ENCODE data around the gene APBB2.

Gene APBB2

DNA sequence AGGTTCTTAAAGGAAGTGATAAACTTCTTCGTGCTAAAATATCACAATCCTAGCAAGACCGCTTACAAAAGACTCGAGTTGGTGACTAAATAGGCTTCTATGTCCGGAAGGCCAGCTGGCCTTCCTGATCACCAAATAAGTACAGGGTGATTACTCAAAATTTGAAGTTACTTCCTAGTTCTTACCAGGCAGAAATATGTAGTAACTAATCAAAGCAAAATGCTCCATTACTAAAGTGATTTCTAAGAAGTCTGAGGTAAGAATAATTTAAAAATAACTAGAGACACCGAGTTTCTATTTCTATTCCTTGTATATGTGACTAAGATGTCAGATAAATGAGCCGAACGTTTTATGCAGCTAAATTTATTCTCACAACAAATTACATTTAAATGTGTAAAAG lies 402.4 kb downstream of the APBB2 start:
- Histone ChIP-seq H3K4me1 (ENCODE audit: control insufficient read depth, low read depth, low read length) (no peaks in the 10 kb centered on the region), H3K27me3 (ENCODE audit: control insufficient read depth, insufficient read depth, low read length) (no peaks in the 10 kb centered on the region), H3K27ac (ENCODE audit: low read length) (no peak overlapping the region), H3K4me3 (ENCODE audit: low read length) (no peak overlapping the region), H3K36me3 (ENCODE audit: control insufficient read depth, low read depth, low read length) (peaks cover 38% of the 10 kb centered on the region), H3K9ac (ENCODE audit: low read length) (no peak overlapping the region), H3K9me3 (ENCODE audit: control insufficient read depth, low read depth, low read length) (no peaks in the 10 kb centered on the region)

DNA sequence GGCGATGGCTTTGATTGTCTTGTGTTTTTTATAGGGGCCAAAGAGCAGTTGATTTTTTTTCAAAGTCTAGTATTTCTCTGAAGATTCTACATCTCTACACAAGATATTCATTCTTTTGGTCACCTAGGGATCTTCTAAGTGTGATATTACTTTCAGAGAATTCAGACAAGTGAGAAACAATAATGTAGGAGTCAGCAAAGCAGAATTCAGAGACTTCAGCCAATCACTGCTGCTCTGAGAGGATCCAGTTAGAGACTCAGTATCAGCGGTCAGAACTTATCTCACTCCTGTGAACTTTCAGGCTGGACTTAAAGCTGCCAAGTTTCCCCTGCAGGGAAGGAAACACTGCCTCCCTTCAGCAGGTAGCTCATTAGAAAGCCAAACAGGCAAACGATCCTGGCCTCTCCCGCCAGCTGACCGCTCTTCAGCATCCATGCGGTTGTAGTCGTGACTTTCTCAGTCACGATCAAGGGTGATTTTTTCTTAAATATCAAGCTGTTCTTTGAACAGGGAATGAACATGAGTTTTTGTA lies 405.4 kb downstream of the APBB2 start:
- H3K4me1 ChIP-seq (ENCODE audit: control insufficient read depth, low read depth, low read length) = no peaks in the 10 kb centered on the region
- no peak overlapping the region for H3K9ac ChIP-seq (ENCODE audit: low read length)
- H3K27me3 ChIP-seq (ENCODE audit: control insufficient read depth, insufficient read depth, low read length) = no peaks in the 10 kb centered on the region
- H3K4me3 ChIP-seq (ENCODE audit: low read length) = no peak overlapping the region
- peaks cover 11% of the 10 kb centered on the region for H3K36me3 ChIP-seq (ENCODE audit: control insufficient read depth, low read depth, low read length)
- no peak overlapping the region for H3K27ac ChIP-seq (ENCODE audit: low read length)
- H3K9me3 ChIP-seq (ENCODE audit: control insufficient read depth, low read depth, low read length) = no peaks in the 10 kb centered on the region

DNA sequence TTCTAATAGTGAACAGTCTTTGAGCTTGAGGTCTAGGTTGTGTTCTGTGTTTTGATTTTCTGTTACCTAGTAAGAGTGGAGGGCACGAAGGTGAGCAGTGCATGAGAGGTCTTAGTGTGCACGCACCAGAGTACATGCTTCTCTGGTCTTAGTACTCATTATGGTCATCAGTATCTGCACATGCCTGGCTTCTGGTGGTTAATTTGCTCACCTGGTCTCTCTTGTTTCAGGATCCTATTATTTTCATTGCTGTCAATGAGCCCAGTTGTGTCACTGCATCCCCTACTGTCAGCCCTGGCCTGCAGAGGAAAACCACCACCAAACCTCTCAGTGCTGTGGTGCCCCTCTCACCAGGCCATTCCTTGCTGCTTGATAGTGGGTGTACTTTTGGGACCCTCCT lies 409.7 kb downstream of the APBB2 start:
- Histone ChIP-seq H3K27me3 (ENCODE audit: control insufficient read depth, insufficient read depth, low read length) (no peaks in the 10 kb centered on the region), H3K36me3 (ENCODE audit: control insufficient read depth, low read depth, low read length) (no peaks in the 10 kb centered on the region), H3K27ac (ENCODE audit: low read length) (no peak overlapping the region), H3K9ac (ENCODE audit: low read length) (no peak overlapping the region), H3K4me3 (ENCODE audit: low read length) (no peak overlapping the region), H3K4me1 (ENCODE audit: control insufficient read depth, low read depth, low read length) (no peaks in the 10 kb centered on the region), H3K9me3 (ENCODE audit: control insufficient read depth, low read depth, low read length) (no peaks in the 10 kb centered on the region)

DNA sequence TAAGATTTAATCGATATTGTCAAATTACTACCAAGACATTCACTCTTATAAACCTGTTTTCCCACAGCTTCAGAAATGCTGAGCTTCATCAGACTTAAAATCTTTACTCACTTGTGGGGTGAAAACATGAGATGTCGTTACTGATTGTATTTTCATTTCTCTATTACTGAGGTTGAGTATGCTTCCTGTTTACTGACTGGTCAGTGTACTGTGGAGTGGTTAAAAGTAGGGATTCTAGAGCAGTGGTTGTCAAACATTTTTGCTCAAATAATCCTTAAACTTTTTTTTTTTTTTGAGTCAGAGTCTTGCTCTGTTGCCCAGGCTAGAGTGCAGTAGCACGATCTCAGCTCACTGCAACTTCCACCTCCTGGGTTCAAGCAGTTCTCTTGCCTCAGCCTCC lies 414.3 kb downstream of the APBB2 start:
- no peak overlapping the region for H3K27ac ChIP-seq (ENCODE audit: low read length)
- H3K9ac ChIP-seq (ENCODE audit: low read length) = no peak overlapping the region
- no peaks in the 10 kb centered on the region for H3K27me3 ChIP-seq (ENCODE audit: control insufficient read depth, insufficient read depth, low read length)
- no peak overlapping the region for H3K4me3 ChIP-seq (ENCODE audit: low read length)
- H3K9me3 ChIP-seq (ENCODE audit: control insufficient read depth, low read depth, low read length) = no peaks in the 10 kb centered on the region
- no peaks in the 10 kb centered on the region for H3K4me1 ChIP-seq (ENCODE audit: control insufficient read depth, low read depth, low read length)
- H3K36me3 ChIP-seq (ENCODE audit: control insufficient read depth, low read depth, low read length) = no peaks in the 10 kb centered on the region

DNA sequence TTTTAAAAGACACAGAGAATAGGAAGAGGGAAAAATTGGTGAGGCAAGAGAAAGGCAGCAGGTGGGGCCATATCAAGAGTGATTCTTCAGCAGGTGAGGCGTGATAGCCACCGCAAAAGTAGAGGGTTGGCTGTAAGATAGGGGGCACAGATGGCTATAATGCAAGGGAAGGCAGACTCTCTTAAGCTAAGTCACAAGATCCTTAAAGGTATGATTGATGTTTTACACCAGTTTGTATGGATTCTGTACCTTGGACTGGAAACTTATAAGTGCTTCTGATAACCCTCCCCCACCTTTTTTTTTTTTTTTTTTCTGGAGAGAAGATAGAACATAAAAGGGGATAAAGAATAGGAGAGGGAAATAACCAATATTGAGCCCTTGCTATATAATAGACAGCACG lies 424.6 kb downstream of the APBB2 start:
- H3K36me3 ChIP-seq (ENCODE audit: control insufficient read depth, low read depth, low read length) = no peaks in the 10 kb centered on the region
- no peak overlapping the region for H3K27ac ChIP-seq (ENCODE audit: low read length)
- no peak overlapping the region for H3K4me3 ChIP-seq (ENCODE audit: low read length)
- H3K4me1 ChIP-seq (ENCODE audit: control insufficient read depth, low read depth, low read length) = no peaks in the 10 kb centered on the region
- no peaks in the 10 kb centered on the region for H3K9me3 ChIP-seq (ENCODE audit: control insufficient read depth, low read depth, low read length)
- no peak overlapping the region for H3K9ac ChIP-seq (ENCODE audit: low read length)
- H3K27me3 ChIP-seq (ENCODE audit: control insufficient read depth, insufficient read depth, low read length) = no peaks in the 10 kb centered on the region

DNA sequence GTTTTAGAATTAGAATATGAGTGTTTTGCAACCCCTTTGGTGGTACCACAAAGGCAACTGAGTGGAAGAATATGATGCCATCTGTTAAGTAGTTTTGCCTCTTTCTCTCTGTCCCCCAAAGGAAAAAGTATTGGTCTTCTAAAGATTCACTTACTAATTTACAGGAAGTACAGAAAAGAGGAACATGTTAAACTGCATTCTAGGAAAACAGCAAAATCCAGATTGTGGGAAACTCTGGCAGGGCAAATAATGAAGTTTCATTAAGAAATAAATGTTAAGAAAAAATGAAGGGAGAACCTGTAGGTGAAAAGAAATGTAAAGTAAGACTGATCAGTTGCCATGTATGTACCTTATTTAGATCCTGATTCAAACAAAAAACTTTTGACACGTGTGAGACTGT lies 425.3 kb downstream of the APBB2 start:
- H3K4me1 ChIP-seq (ENCODE audit: control insufficient read depth, low read depth, low read length) = no peaks in the 10 kb centered on the region
- H3K9me3 ChIP-seq (ENCODE audit: control insufficient read depth, low read depth, low read length) = no peaks in the 10 kb centered on the region
- no peak overlapping the region for H3K9ac ChIP-seq (ENCODE audit: low read length)
- no peaks in the 10 kb centered on the region for H3K27me3 ChIP-seq (ENCODE audit: control insufficient read depth, insufficient read depth, low read length)
- H3K4me3 ChIP-seq (ENCODE audit: low read length) = no peak overlapping the region
- H3K36me3 ChIP-seq (ENCODE audit: control insufficient read depth, low read depth, low read length) = no peaks in the 10 kb centered on the region
- no peak overlapping the region for H3K27ac ChIP-seq (ENCODE audit: low read length)

DNA sequence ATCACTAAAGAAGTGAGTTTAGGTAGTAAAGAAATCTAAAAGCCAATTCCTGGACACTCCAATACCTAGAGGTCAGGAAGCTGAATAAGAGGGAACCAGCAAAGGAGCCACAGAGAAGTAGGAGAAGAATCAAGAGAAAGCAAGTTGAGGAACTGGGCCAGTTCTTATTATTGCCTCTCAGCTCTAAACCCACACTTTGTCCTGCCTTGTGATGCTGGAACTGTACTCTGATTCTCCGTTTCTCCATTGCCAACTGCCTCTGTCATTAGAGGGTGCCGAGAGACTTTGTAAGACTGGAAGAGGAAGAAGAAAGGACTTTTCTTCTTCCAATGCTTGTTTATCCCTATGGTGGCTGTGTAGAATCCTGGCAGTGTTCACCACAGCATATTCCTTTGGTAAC lies 426.0 kb downstream of the APBB2 start:
- H3K4me1 ChIP-seq (ENCODE audit: control insufficient read depth, low read depth, low read length) = no peaks in the 10 kb centered on the region
- H3K36me3 ChIP-seq (ENCODE audit: control insufficient read depth, low read depth, low read length) = no peaks in the 10 kb centered on the region
- no peaks in the 10 kb centered on the region for H3K27me3 ChIP-seq (ENCODE audit: control insufficient read depth, insufficient read depth, low read length)
- no peak overlapping the region for H3K4me3 ChIP-seq (ENCODE audit: low read length)
- no peak overlapping the region for H3K27ac ChIP-seq (ENCODE audit: low read length)
- no peaks in the 10 kb centered on the region for H3K9me3 ChIP-seq (ENCODE audit: control insufficient read depth, low read depth, low read length)
- no peak overlapping the region for H3K9ac ChIP-seq (ENCODE audit: low read length)

DNA sequence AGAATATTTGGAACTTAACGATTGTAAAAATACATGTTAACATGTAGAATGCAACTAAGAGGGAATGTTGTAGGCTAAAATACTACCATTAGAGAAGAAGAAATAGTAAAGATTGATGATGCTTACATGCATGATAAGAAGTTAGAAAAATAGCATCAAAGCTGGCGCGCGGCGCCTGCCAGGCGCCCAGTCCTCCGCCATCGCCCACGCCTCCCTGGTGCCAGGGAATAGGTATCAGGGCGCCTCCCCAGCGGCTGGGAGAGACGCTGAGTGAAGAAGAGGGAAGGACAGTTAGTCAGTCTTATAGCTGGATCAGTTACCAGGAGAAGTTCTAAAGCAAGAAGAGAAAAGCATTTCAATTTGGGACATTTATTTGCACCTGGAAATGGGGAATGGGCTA lies 428.6 kb downstream of the APBB2 start:
- no peak overlapping the region for H3K27ac ChIP-seq (ENCODE audit: low read length)

DNA sequence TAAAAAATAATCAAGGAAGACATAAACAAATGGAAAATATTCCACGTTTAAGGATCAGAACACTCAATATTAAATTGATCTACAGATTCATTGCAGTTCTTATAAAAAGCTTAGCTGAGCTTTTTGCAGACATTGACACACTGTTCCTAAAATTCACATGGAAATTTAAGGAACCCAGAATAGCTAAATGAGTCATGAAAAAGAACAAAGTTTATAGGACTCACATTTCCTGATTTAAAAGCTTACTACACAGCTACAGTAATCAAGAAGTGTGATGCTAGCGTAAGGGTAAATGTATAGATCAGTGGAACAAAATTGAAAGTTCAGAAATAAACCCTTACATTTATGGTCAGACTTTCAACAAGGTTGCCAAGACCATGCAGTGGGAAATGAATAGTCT lies 431.5 kb downstream of the APBB2 start:
- H3K4me3 ChIP-seq (ENCODE audit: low read length) = no peak overlapping the region
- H3K9me3 ChIP-seq (ENCODE audit: control insufficient read depth, low read depth, low read length) = no peaks in the 10 kb centered on the region
- H3K36me3 ChIP-seq (ENCODE audit: control insufficient read depth, low read depth, low read length) = no peaks in the 10 kb centered on the region
- no peaks in the 10 kb centered on the region for H3K4me1 ChIP-seq (ENCODE audit: control insufficient read depth, low read depth, low read length)
- H3K9ac ChIP-seq (ENCODE audit: low read length) = no peak overlapping the region
- no peaks in the 10 kb centered on the region for H3K27me3 ChIP-seq (ENCODE audit: control insufficient read depth, insufficient read depth, low read length)
- H3K27ac ChIP-seq (ENCODE audit: low read length) = no peak overlapping the region

More for the DNA sequence above, 428.6 kb downstream of the APBB2 start:
- H3K9ac ChIP-seq (ENCODE audit: low read length) = no peak overlapping the region
- no peaks in the 10 kb centered on the region for H3K4me1 ChIP-seq (ENCODE audit: control insufficient read depth, low read depth, low read length)
- no peak overlapping the region for H3K4me3 ChIP-seq (ENCODE audit: low read length)
- no peaks in the 10 kb centered on the region for H3K9me3 ChIP-seq (ENCODE audit: control insufficient read depth, low read depth, low read length)
- no peaks in the 10 kb centered on the region for H3K27me3 ChIP-seq (ENCODE audit: control insufficient read depth, insufficient read depth, low read length)
- no peaks in the 10 kb centered on the region for H3K36me3 ChIP-seq (ENCODE audit: control insufficient read depth, low read depth, low read length)

DNA sequence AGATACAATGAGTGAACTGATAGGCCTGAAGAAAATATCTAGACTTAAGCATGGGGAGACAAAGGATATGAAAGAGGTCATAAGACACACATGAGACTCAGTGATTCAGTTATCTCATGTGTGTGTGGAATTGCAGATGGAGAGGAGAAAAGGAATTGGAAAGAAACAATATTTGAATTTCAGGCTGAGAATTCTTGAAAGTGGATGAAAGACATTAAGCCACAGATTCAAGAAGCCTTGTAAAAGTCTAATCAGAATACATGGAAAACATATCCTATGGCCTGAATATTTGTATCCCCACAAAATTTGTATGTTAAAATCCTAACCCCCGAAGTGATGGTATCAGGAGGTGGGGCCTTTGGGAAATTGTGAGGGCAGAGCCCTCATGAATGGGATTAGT lies 436.3 kb downstream of the APBB2 start:
- H3K4me1 ChIP-seq (ENCODE audit: control insufficient read depth, low read depth, low read length) = no peaks in the 10 kb centered on the region
- no peak overlapping the region for H3K27ac ChIP-seq (ENCODE audit: low read length)
- H3K36me3 ChIP-seq (ENCODE audit: control insufficient read depth, low read depth, low read length) = peaks cover 13% of the 10 kb centered on the region
- no peaks in the 10 kb centered on the region for H3K27me3 ChIP-seq (ENCODE audit: control insufficient read depth, insufficient read depth, low read length)
- no peaks in the 10 kb centered on the region for H3K9me3 ChIP-seq (ENCODE audit: control insufficient read depth, low read depth, low read length)
- no peak overlapping the region for H3K9ac ChIP-seq (ENCODE audit: low read length)
- no peak overlapping the region for H3K4me3 ChIP-seq (ENCODE audit: low read length)

DNA sequence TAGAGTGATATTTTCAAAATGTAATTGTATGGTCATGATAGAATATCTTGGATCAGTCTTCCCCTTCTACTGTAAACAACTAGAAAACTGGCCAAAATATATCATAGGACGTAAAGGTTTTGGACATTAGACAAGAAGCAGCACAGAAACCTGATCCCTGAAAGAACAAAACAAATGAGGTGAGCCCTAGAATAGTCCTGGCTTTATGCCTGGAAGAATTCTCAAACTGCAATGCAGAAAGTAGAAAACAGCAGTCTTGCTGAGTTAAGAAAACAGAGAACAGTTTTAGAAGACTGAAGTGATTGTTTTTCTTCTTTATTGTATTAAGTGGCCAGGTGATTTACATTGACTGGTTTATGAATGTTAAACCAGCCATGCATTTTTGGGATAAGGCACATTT lies 445.1 kb downstream of the APBB2 start:
- Histone ChIP-seq H3K36me3 (ENCODE audit: control insufficient read depth, low read depth, low read length) (peaks cover 3% of the 10 kb centered on the region), H3K9ac (ENCODE audit: low read length) (no peak overlapping the region), H3K9me3 (ENCODE audit: control insufficient read depth, low read depth, low read length) (no peaks in the 10 kb centered on the region)

DNA sequence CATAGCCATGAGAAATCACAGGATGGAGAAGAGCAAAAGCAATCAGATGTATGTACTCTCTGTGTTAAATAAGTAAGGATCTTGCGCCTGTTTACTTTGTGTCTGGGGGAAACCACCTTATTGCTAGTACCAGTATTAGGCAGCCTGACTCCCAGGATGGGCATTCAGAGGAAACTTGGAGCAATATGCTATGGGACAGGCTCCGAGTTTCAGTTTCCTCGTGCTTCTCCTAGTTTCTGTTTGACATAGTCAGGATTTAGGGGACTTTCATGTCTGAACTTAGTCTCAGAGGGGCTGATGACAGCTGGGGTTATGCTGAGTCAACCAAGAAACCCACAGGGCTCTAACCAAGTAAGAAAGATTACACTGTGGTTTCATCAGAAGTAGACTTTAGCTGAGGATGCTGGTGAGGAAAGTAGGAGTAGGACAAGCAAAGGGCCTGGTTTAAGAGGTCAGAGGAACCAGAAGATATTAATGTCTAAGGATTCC lies 451.1 kb downstream of the APBB2 start:
- Histone ChIP-seq H3K27me3 (ENCODE audit: control insufficient read depth, insufficient read depth, low read length) (no peaks in the 10 kb centered on the region), H3K4me3 (ENCODE audit: low read length) (no peak overlapping the region), H3K36me3 (ENCODE audit: control insufficient read depth, low read depth, low read length) (peaks cover 6% of the 10 kb centered on the region), H3K9ac (ENCODE audit: low read length) (no peak overlapping the region), H3K4me1 (ENCODE audit: control insufficient read depth, low read depth, low read length) (no peaks in the 10 kb centered on the region), H3K9me3 (ENCODE audit: control insufficient read depth, low read depth, low read length) (no peaks in the 10 kb centered on the region), H3K27ac (ENCODE audit: low read length) (no peak overlapping the region)

More for the DNA sequence above, 445.1 kb downstream of the APBB2 start:
- Histone ChIP-seq H3K27me3 (ENCODE audit: control insufficient read depth, insufficient read depth, low read length) (no peaks in the 10 kb centered on the region), H3K4me3 (ENCODE audit: low read length) (no peak overlapping the region), H3K4me1 (ENCODE audit: control insufficient read depth, low read depth, low read length) (no peaks in the 10 kb centered on the region), H3K27ac (ENCODE audit: low read length) (no peak overlapping the region)

All from iPS-18a (cell line).